GM19239 (cell line): ENCODE data around the gene LRP1.

Experiments
- DNase-seq: peaks from one replicate; pipeline ENCODE4 v3.0.0; 2011; ENCODE audit warnings: low spot score; ENCODE audit not compliant: insufficient read length
- FAIRE-seq: peaks from 2 replicates; lab custom pipeline; 2011; peaks lifted over from hg19 to GRCh38; lab: Jason Lieb, UNC

The LRP1 gene

DNA sequence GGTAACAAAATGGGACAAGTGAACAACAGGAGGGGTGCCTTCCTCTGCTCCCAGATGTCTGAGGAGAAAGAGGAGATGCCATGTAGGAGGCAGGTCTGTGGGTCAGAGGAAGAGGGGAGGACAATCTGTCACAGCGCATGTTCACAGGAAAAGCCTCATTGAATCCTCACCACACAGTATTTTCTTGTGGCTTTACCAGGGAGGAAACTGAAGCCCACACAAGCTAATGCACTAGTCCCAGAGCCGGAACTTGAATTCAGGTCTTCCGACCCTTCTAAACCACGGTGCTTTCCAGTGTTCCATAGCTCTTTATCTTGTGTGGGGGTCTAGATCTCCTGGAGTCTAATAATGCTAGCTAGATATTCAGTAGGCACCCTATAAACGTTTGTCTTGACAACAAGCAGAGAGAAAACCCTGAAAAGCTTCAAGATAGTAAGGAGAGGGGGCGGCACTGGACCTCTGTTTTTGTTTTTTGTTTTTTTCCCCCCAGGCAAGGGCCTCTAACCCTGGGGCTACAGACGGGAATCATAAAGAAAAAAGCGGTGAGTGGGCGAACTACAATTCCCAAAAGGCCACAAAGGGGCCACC is 100.9 kb downstream of the LRP1 start:
- no peak for FAIRE-seq
- no peak for DNase-seq

DNA sequence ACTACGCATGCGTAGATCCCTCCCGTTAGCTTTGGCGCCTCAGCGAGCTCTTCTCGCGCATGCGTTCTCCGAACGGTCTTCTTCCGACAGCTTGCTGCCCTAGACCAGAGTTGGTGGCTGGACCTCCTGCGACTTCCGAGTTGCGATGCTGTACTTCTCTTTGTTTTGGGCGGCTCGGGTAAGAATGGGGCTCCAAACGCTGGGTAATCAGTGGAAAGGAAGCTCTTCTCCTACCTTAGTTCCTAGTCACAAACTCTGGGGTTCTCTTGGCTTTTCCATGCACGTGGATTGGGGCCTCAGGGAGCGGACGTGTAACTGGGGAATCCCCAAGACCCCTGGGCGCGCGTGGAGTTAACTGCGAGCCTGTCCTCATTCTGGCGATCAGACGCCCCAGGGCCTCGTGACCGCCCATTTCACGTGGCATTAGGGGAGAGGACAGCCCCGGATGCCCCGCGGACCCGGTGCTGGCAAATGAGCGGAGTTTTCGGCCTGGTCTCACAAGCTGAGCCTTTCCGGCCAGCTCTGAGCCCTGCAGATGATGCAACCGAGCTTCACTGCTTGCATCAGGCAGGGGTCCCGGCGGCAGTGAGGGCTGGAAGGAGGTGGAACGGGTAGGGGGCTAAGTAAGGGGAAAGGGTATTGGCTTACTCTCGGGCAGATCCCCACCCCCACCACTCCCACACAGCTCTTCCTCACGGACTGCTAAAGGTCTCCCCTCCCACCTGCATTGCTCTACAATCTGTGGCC is 101.5 kb downstream of the LRP1 start, which contains the start of gene SHMT2:
Gene SHMT2 (plus strand): TSS at position 78 of the 747 bp plus-strand sequence. CDS start 68 bp downstream, at position 146.
- FAIRE-seq (peak; percentile 98), DNase-seq (peak; percentile 97)

DNA sequence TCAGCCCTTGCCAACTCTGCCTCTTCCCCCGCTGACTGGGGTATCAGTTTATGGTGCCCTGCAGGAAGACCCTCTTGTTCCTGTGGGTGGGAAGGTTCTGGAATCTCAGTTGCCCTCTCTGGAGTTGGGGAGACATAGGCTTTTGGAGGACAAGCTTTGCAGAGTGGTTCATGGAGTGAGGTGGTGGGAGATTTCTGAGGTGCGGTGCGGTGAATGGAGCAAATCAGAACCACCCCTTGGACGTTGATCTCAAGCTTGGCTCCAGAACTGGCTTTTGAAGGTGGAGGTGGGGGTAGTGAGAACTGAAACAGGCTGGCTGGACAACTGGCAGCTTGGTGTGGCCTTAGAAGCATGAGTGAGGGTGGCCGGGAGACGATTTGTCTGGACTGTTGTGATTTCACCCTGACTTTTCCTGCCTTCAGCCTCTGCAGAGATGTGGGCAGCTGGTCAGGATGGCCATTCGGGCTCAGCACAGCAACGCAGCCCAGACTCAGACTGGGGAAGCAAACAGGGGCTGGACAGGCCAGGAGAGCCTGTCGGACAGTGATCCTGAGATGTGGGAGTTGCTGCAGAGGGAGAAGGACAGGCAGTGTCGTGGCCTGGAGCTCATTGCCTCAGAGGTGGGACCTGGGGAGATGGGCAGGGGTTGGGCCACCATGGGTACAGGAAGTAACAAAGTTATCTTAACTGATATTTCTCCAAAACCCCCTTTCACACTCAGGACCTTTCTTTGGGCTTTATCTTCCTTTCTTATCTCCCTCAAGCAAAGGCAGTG is 102.3 kb downstream of the LRP1 start:
- FAIRE-seq (no peak), DNase-seq (no peak)

DNA sequence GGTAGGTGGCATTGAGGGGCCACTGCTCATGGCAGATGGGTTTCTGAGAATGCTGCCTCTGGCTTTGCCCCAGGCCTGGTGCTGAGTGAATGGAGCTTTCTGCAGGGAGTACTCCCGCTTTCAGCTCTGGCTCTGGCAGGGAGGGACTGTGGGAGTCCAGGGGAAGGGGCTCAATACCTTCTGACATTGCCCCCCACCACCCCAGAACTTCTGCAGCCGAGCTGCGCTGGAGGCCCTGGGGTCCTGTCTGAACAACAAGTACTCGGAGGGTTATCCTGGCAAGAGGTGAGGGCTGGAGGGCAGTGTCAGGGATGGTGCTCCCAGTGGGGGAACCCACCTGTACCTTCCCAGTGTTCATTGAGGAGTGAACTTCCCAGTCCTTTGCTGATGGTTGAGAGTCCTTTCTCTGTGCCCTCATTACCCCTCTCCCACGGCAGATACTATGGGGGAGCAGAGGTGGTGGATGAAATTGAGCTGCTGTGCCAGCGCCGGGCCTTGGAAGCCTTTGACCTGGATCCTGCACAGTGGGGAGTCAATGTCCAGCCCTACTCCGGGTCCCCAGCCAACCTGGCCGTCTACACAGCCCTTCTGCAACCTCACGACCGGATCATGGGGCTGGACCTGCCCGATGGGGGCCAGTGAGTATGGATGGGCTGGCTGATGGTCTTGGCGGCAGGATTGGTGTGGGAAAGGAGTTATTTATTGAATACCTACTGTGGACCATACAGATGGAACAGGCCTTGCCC is 103.2 kb downstream of the LRP1 start:
- no peak for FAIRE-seq

DNA sequence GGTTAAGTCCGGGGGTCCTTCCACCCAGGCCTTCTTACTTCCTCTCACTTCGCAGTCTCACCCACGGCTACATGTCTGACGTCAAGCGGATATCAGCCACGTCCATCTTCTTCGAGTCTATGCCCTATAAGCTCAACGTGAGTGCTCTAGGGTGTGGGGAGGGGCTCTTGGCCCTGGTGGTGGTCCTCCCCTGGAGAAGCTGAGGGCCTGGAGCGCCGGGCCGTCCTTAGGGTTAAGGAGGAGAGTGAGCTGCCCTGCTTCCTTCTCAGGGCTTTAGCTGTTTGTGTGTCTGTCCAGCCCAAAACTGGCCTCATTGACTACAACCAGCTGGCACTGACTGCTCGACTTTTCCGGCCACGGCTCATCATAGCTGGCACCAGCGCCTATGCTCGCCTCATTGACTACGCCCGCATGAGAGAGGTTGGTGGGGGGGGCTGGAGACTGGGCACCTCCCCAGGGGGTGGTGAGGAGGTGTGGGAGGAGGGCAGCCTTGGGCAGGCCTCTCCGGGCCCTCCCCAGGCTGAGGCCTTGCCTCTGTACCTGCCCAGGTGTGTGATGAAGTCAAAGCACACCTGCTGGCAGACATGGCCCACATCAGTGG is 104.0 kb downstream of the LRP1 start:
- DNase-seq, result no peak
- no peak for FAIRE-seq

More for the DNA sequence above, 103.2 kb downstream of the LRP1 start:
- no peak for DNase-seq

DNA sequence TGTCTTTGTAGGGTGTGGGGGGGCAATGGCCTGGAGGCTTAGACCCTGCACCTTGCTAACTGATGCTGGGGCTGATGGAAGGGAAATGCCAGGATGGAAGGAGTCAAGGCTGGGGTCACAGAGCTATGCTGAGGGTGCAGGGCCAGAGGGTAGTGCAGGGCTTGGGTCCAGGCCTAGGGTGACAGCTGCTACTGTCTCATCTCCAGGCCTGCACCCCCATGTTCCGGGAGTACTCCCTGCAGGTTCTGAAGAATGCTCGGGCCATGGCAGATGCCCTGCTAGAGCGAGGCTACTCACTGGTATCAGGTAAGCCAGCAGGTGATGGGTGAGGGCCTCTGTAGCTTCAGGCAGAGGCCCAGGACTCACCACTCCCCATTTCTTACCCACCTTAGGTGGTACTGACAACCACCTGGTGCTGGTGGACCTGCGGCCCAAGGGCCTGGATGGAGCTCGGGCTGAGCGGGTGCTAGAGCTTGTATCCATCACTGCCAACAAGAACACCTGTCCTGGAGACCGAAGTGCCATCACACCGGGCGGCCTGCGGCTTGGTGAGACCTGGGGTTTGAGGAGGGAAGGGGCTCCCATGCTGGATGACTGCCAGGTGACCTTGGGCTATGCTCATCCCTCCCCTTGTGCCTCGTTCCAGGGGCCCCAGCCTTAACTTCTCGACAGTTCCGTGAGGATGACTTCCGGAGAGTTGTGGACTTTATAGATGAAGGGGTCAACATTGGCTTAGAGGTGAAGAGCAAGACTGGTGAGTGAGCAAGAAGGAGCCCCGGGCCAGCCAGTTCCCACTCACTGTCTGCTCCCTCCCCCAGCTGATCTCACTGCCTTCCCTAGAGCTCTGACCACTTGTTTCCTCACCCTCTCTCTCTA is 105.3 kb downstream of the LRP1 start:
- no peak for DNase-seq

DNA sequence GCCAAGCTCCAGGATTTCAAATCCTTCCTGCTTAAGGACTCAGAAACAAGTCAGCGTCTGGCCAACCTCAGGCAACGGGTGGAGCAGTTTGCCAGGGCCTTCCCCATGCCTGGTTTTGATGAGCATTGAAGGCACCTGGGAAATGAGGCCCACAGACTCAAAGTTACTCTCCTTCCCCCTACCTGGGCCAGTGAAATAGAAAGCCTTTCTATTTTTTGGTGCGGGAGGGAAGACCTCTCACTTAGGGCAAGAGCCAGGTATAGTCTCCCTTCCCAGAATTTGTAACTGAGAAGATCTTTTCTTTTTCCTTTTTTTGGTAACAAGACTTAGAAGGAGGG is 105.9 kb downstream of the LRP1 start:
- FAIRE-seq (no peak), DNase-seq (no peak)

More for the DNA sequence above, 105.3 kb downstream of the LRP1 start:
- FAIRE-seq, result no peak

DNA sequence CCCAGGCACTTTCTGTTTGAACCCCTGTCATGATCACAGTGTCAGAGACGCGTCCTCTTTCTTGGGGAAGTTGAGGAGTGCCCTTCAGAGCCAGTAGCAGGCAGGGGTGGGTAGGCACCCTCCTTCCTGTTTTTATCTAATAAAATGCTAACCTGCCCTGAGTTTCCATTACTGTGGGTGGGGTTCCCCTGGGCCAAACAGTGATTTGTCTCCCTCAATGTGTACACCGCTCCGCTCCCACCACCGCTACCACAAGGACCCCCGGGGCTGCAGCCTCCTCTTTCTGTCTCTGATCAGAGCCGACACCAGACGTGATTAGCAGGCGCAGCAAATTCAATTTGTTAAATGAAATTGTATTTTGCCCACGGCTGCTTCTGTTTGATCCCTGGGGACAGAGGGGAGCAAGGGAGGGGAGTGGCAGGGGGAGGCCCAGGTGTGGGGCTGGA is 106.3 kb downstream of the LRP1 start:
- DNase-seq, result no peak
- FAIRE-seq, result no peak

DNA sequence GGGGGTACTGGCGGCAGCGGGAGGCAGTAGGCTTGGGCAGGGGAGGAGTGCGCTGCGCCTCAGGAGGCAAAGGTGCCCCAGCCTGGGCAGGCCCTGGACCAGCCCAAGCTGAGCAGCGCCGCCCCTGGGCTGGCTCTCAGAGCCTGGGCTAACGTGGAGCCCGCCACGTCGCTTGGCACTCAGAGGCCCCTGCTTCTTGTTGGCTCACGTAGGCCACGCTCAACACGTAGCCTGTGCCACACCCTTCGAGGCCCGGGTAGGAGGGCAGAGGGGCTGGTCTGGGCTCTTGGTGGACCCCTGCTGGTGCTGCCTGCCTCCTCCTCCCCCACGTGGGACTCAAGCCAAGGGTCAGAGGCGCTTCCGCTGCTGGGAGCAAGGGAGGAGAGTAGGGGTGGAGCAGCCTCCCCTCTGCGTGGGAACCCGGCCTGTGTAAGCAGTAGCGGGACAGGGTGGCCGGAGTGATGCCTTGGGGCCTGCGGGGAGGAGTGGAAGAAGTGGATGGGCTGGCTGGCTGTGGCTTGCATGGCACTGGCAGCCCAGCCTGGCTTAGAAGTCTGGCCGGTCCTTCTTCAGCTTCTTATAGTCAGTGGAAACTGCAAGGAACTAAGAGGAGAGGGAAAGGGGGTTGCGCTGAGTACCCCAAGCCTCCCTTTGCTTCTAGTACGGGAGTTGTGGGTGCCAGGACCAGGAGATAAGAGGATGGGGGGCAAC is 106.9 kb downstream of the LRP1 start:
- DNase-seq (no peak), FAIRE-seq (no peak)

DNA sequence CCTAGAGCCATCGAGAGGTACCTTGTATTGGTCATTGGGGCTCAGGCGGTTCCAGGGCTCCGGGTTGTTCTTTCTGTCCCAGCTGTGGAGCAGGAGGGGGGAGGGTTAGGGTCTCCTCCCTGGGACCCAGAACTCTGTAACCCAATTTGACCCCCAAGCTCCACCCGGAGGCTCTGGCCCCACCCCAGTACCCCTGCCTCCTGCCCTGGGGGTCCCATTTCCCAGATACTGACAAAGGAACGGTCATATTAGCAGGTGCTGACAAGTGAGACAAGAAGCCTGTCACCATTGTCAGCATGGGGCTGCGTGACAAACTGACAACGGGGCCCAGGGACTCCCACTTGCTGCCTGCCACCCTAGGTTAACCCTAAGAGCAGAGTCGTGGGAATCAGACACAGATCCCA is 107.4 kb downstream of the LRP1 start:
- no peak for FAIRE-seq
- DNase-seq, result no peak

DNA sequence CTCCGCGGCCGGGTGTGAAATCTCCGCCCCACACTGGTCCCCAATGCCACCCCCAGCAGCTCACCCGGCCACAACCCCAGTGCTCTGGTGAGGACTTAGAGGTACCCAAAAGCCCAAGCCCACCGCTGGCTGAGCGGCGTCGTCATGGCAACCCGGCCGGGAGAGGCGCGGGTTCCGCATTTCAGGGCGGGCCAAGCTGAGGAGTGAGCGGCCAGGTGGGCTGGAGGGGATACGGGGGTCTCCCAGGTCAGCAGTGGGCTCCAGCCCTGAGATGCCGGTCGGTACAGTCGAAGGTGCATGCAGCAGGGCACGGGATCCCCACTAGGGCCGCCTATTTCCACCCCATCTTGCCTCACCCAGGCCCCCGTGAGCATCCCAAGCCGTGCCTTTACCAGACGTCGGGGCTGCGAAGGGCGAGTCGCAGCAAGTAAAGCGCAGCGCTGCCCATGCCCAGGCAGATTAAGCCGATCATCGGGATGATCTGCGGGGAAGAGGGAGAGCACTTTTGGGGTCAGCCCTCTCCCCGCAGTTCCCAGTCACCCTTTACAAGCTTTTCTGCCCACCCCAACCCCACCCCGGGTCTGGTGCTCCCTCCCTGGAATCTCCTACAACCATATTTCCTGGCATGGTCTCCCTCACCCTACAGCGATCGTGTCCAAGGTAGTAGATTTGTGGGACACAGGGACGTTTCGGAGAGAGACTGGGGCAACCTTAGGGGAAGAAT is 108.1 kb downstream of the LRP1 start:
- FAIRE-seq, result no peak
- no peak for DNase-seq

DNA sequence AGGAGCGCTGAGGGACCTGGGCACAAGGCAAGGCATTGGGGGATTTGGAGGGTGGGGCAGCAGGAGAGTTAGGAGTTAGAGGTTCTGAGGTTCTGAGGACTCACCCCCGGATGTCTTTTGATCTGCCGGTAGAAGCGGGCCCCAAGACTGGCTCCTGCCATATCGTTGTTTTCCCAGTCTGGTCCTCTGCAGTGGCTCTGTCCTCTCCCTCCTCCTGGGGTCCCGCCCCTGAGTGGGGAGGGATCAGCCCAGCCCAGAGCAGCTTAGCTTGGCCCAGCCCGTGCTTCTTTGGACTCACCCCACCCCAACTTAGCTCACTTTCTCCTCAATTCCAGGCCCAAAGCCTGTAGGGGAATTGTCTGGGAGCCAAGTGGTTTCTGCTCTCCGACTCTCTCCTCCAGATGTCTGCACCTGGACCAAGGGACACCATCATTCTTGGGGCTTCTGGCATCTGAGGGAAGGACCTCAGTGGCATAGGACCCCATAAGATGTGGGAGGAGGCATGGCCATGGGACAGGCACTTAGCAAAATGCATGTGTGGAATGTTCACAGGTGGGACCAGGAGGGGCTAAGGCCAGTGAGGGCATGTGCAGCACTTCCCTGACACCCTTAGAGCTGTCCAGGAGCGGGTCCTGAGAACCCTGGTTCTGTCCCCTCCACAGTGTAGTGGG is 108.8 kb downstream of the LRP1 start:
- DNase-seq, result no peak
- no peak for FAIRE-seq

DNA sequence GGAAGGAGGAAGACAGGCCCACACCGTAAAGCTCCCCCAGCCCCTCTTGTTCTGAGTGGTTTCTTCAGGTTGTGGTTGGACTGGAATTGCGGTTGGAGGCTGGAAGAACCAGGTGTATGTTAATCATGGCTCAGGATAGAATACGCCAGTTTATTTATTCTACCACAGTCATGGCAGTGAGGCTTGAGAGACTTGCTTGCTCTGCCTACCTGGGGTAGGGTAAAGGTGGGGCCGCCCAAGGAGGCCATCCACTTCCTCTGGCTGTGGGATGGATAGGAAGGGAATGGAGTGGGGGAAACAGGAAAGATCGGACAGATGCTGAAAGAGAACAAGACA is 109.3 kb downstream of the LRP1 start:
- FAIRE-seq, result no peak
- no peak for DNase-seq

DNA sequence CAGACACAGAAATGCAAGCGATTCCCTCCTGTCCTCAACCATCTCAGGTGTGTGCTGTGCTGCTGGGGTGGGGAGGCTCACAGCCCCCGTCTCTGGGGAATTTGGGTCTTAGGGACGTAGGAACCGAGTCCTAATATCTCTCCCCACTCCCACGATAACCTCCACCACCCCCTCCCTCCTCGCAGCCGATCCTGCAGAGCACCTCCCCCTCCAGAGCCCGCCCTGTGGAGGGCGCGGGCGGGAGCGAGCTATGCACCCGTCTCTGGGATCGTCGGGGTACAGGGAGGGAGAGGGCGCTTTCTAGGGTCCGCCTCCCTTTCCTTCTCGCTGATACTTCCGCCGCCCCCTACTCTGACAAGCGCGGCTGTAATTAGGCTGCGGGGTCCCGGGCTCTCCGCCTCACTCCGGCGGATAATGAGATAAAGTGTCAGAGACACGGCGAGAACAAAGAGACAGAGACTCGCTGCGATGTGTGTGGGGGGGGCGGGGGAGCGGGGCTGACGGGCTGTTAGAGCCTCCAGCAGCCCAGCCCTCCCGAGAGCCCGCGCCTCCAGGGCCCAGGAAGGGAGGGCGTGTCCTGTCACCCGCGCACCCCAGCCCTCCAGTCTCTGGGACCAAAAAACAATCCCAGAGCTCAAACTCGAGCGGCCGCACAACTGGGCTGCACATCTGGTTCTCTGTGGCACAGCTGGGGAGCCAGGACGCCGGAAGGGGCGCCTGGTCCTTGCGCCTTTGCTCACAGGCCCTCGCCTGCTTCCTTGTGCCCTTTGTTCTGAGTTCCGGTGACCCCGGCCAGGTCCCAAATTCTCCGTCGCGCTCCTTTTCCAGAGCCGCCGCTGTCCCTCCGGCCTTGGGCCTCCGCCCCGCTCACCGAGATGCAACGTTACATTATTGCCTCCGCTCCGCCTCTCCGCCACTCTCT is 109.9 kb downstream of the LRP1 start:
- DNase-seq (no peak), FAIRE-seq (peak; percentile 76)

DNA sequence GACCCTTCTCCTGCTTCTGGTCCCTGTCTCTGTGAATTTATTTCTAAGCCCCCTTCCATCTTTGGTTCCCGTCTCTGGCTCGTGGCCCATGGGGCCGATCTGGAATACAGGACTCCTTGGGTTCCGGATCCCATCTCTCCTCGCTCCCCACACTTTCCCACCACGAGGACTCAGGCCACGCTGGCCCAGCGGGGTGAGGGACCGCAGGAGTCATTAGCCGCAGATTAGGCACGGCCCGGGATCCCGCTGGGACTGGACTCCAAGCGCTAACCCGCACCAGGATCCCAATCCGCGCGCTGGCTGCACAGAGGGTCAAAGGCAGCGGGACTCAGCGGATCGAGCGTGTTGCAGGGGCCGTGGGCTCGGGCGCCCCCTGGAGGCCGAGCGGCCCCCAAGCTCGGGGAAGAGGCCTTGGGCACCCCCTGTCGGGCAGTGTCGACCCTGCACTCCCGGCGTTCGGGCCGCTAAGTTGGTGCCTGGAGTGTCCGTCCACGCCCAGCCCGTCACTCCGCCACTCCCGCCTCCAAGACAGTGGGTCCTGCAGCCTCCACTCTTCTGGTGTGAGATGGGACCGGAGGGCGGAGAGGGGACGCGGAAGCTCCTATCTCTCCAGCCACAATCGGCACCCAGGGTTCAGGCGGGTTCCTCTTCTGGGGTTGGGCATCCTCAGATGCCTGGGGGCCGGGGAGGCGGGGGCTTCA is 110.7 kb downstream of the LRP1 start:
- DNase-seq, result peak; percentile 84
- peak; percentile 91 for FAIRE-seq

DNA sequence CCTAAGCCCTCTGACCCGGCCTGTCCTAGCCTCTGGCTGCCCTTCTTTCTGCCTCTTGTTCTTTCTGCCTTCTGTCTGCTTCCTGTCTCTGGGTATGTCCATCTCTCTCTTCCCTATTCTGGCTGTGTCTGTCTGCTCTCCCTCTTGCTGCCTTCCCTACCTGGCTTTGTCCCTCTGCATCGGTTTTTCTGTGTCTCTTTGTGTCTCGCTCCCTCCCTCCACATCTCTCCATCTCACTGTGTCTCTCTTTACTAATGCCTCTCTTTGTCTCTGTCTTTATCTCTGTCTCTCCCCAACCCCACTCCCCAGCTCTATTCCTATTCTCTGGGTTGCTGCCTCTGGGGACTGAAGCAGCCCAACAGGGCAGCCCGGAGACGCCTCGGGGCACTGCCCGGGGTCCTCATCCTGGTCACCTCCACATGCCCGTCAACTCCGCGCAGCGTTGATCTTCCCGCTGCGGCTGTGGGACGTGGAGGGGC is 111.3 kb downstream of the LRP1 start:
- DNase-seq (no peak), FAIRE-seq (no peak)
